Measurements from ENCODE around the gene ZNF821.

ZNF821 gene, protein sequence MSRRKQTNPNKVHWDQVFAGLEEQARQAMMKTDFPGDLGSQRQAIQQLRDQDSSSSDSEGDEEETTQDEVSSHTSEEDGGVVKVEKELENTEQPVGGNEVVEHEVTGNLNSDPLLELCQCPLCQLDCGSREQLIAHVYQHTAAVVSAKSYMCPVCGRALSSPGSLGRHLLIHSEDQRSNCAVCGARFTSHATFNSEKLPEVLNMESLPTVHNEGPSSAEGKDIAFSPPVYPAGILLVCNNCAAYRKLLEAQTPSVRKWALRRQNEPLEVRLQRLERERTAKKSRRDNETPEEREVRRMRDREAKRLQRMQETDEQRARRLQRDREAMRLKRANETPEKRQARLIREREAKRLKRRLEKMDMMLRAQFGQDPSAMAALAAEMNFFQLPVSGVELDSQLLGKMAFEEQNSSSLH

DNA sequence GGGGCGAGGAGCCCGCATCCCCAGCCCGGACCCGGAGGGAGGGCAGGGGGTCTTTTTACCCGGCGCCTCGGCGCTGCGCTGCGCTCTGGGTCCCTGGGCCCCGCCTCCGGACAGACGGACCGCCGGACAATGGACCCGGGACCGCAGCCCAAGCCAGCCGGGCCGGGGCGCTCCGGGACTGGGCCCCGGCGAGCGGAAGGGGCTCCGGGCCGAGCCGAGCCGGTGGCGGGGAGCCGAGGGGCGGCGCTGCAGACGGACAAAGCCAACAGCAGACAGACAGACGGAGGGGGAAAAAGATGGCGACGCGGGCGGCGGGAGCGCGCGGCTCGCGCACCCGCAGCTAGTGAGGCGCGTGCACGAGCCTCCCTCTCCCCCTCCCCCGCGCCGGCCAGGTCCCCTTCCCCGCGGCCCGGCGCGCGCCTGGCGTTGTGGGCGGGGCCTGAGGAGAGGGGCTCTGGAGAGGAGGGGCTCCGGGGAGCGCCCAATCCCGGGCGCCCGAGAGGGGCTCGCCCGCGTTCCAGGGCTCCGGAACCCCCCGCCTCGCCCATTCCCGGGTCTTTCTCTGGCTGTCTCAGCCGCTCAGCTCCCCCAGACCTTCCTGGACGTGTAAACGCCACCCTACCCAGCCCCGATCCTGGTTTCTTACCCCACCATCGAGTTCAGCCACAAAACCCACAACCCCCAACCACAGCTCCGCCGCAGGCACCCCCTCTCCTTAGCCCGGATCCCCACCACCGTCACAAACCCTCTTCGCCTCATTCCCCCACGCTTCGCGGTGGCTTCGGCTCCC, at the start of gene ZNF821:
TSS of gene ZNF821 (minus strand) at position 334 of the 790 bp plus-strand sequence. CDS start 4,236 bp downstream, outside the sequence.
- H3K27me3 ChIP-seq (replicated peaks; ENCODE audit: insufficient read depth, low read length): no peaks in the 10 kb centered on the region
- H3K9me3 ChIP-seq (replicated peaks; ENCODE audit: insufficient read depth, low read length): no peaks in the 10 kb centered on the region
- H3K4me2 ChIP-seq (ENCODE audit: low read depth, low read length): peak within 1 kb of the TSS; percentile 89
- H2AFZ ChIP-seq (ENCODE audit: low read length): peak within 1 kb of the TSS; percentile 91
- peak; percentile 68 for DNase-seq
- no peaks in the 10 kb centered on the region for H3K36me3 ChIP-seq (replicated peaks; ENCODE audit: insufficient read depth, low read length)
- no peaks in the 10 kb centered on the region for H4K20me1 ChIP-seq (ENCODE audit: insufficient read depth, low read length)
- H3K9ac ChIP-seq (ENCODE audit: low read length): peak within 1 kb of the TSS; percentile 86
- peaks cover 8% of the 10 kb centered on the region; the same call in 1 of the 2 replicates for H3K79me2 ChIP-seq (ENCODE audit: low read length)
- H3F3A ChIP-seq (ENCODE audit: insufficient read depth, low read length): peaks cover 30% of the 10 kb centered on the region
- peak within 1 kb of the TSS; percentile 70; the same call in 1 of the 2 replicates for H3K27ac ChIP-seq (ENCODE audit: low read length)
- TF ChIP-seq CTCF (IDR thresholded peaks at IDR 0.05; ENCODE audit: low read length): peak; percentile 41
- no peak for TF ChIP-seq EZH2phosphoT487 (IDR thresholded peaks at IDR 0.05; ENCODE audit: low read length)
- peak within 1 kb of the TSS; percentile 93 for H3K4me3 ChIP-seq (ENCODE audit: low read length)
- H3K9me2 ChIP-seq (replicated peaks; ENCODE audit: insufficient read depth, low read length): no peaks in the 10 kb centered on the region
- H3K4me1 ChIP-seq (ENCODE audit: low read length): peaks cover 26% of the 10 kb centered on the region

GRCh38 chr16:71933017-71933416, 49.0 kb upstream of the ZNF821 start:
- H3K36me3 ChIP-seq (replicated peaks; ENCODE audit: insufficient read depth, low read length): no peaks in the 10 kb centered on the region
- no peaks in the 10 kb centered on the region for H4K20me1 ChIP-seq (ENCODE audit: insufficient read depth, low read length)
- peaks cover 22% of the 10 kb centered on the region for H3K79me2 ChIP-seq (ENCODE audit: low read length)
- H2AFZ ChIP-seq (ENCODE audit: low read length): no peak overlapping the region
- H3K4me2 ChIP-seq (ENCODE audit: low read depth, low read length): no peak overlapping the region
- H3K9me2 ChIP-seq (replicated peaks; ENCODE audit: insufficient read depth, low read length): no peaks in the 10 kb centered on the region
- no peaks in the 10 kb centered on the region for H3K9me3 ChIP-seq (replicated peaks; ENCODE audit: insufficient read depth, low read length)
- no peaks in the 10 kb centered on the region for H3F3A ChIP-seq (ENCODE audit: insufficient read depth, low read length)
- no peak overlapping the region for H3K9ac ChIP-seq (ENCODE audit: low read length)
- no peaks in the 10 kb centered on the region for H3K27me3 ChIP-seq (replicated peaks; ENCODE audit: insufficient read depth, low read length)
- no peak overlapping the region for H3K4me3 ChIP-seq (ENCODE audit: low read length)
- H3K27ac ChIP-seq (ENCODE audit: low read length): no peak overlapping the region
- H3K4me1 ChIP-seq (ENCODE audit: low read length): no peaks in the 10 kb centered on the region
- no peak for TF ChIP-seq EZH2 (optimal IDR thresholded peaks at IDR 0.05; ENCODE audit: low read depth, low read length)
- no peak for TF ChIP-seq EZH2phosphoT487 (IDR thresholded peaks at IDR 0.05; ENCODE audit: low read length)
- no peak for TF ChIP-seq CTCF (IDR thresholded peaks at IDR 0.05; ENCODE audit: low read length)
- DNase-seq: no peak

- no peaks in the 10 kb centered on the region for H3K27me3 ChIP-seq (replicated peaks; ENCODE audit: insufficient read depth, low read length)
- no peaks in the 10 kb centered on the region for H3F3A ChIP-seq (ENCODE audit: insufficient read depth, low read length)
- H3K9ac ChIP-seq (ENCODE audit: low read length): no peak overlapping the region
- no peak for TF ChIP-seq CTCF (IDR thresholded peaks at IDR 0.05; ENCODE audit: low read length)
- no peak for DNase-seq
- H3K4me3 ChIP-seq (ENCODE audit: low read length): no peak overlapping the region
- no peak overlapping the region for H3K27ac ChIP-seq (ENCODE audit: low read length)
- no peaks in the 10 kb centered on the region; the same call in 1 of the 2 replicates for H3K36me3 ChIP-seq (replicated peaks; ENCODE audit: insufficient read depth, low read length)
- H3K4me2 ChIP-seq (ENCODE audit: low read depth, low read length): no peak overlapping the region
- no peaks in the 10 kb centered on the region for H3K9me2 ChIP-seq (replicated peaks; ENCODE audit: insufficient read depth, low read length)
- H3K4me1 ChIP-seq (ENCODE audit: low read length): no peaks in the 10 kb centered on the region
- H3K79me2 ChIP-seq (ENCODE audit: low read length): peaks cover 28% of the 10 kb centered on the region
- no peak overlapping the region for H2AFZ ChIP-seq (ENCODE audit: low read length)
- no peaks in the 10 kb centered on the region for H4K20me1 ChIP-seq (ENCODE audit: insufficient read depth, low read length)
- no peaks in the 10 kb centered on the region for H3K9me3 ChIP-seq (replicated peaks; ENCODE audit: insufficient read depth, low read length)
These were observed 47.6 kb upstream of the ZNF821 start for GRCh38 chr16:71931599-71931998.
